Osteoblast (primary cell): ENCODE data around the gene THTPA. TPM values are rescaled to one million over a fixed set of nuclear protein-coding genes. Genes with fewer than 3 reads are reported as not detected.

Experiments
- DNase-seq: peaks from one replicate; pipeline ENCODE4 v3.0.0; 2011; ENCODE audit warnings: low spot score, mixed read lengths; ENCODE audit not compliant: insufficient read length; ENCODE audit errors: missing footprints
- H2AFZ ChIP-seq: 2 replicates; pipeline ENCODE4 v1.6.0; 2011; ENCODE audit warnings: mild to moderate bottlenecking, low read length
- H3K27ac ChIP-seq: 2 replicates; pipeline ENCODE4 v1.5.1; 2011; ENCODE audit warnings: mild to moderate bottlenecking, low read depth, low read length, moderate library complexity
- H3K27me3 ChIP-seq: 2 replicates; pipeline ENCODE4 v1.6.0; 2012; ENCODE audit warnings: mild to moderate bottlenecking, control low read depth, inconsistent platforms, low read length, moderate library complexity; ENCODE audit not compliant: insufficient read depth
- H3K36me3 ChIP-seq: 2 replicates; pipeline ENCODE4 v1.5.1; 2011; ENCODE audit warnings: mild to moderate bottlenecking, low read length, control low read depth, moderate library complexity; ENCODE audit not compliant: insufficient read depth
- H3K4me1 ChIP-seq: 2 replicates; pipeline ENCODE4 v1.5.1; 2011; ENCODE audit warnings: mild to moderate bottlenecking, low read length, control low read depth, moderate library complexity; ENCODE audit not compliant: insufficient read depth
- H3K4me2 ChIP-seq: 2 replicates; pipeline ENCODE4 v1.6.0; 2011; ENCODE audit warnings: mild to moderate bottlenecking, low read length; ENCODE audit not compliant: insufficient read depth
- H3K4me3 ChIP-seq: fragments of 200-600 bp; sonication (generic); 3 replicates; pipeline ENCODE4 v1.5.1; 2012; ENCODE audit warnings: mild to moderate bottlenecking, low read length, inconsistent platforms; ENCODE audit not compliant: insufficient read depth
- H3K79me2 ChIP-seq: 2 replicates; pipeline ENCODE4 v1.6.0; 2012; ENCODE audit warnings: mild to moderate bottlenecking, low read length, control low read depth, inconsistent platforms; ENCODE audit not compliant: insufficient read depth
- H3K9me3 ChIP-seq: 2 replicates; pipeline ENCODE4 v1.5.1; 2011; ENCODE audit warnings: low read depth, low read length, control low read depth
- H4K20me1 ChIP-seq: 2 replicates; pipeline ENCODE4 v1.6.0; 2012; ENCODE audit warnings: mild to moderate bottlenecking, low read length, control low read depth; ENCODE audit not compliant: insufficient read depth
- CTCF ChIP-seq: IDR thresholded peaks from 2 replicates; pipeline ENCODE4 v1.5.1; 2011; ENCODE audit warnings: mild to moderate bottlenecking, low read depth, low read length, moderate library complexity; ENCODE audit errors: extremely low read depth
- total RNA-seq: library from RNA; depleted of rRNA; stranded (reverse); fragments of >200 nt; gene quantifications from 2 replicates; pipeline ENCODE4 v1.2.3, GENCODE V29; 2012

The THTPA gene
- total RNA-seq, 1 donor, result 27.5 TPM

- Histone ChIP-seq H3K4me1 (peaks cover 12% of the 10 kb centered on the region), H3K9me3 (no peaks in the 10 kb centered on the region), H3K4me2 (no peak overlapping the region), H3K79me2 (no peaks in the 10 kb centered on the region), H2AFZ (no peak overlapping the region), H3K27ac (no peak overlapping the region), H3K36me3 (no peaks in the 10 kb centered on the region), H3K27me3 (peaks cover 3% of the 10 kb centered on the region), H3K4me3 (no peak overlapping the region), H4K20me1 (peaks cover 7% of the 10 kb centered on the region)
- TF ChIP-seq CTCF, result no peak
- DNase-seq, result peak; percentile 37
These were observed 9.6 kb downstream of the THTPA start for GRCh38 chr14:23565626-23566025.

- Histone ChIP-seq H3K27ac (no peak overlapping the region), H2AFZ (no peak overlapping the region), H3K27me3 (peaks cover 5% of the 10 kb centered on the region), H4K20me1 (peaks cover 7% of the 10 kb centered on the region), H3K4me3 (peak overlapping the region; percentile 78), H3K36me3 (no peaks in the 10 kb centered on the region), H3K4me2 (peak overlapping the region; percentile 92), H3K4me1 (peaks cover 12% of the 10 kb centered on the region), H3K9me3 (no peaks in the 10 kb centered on the region), H3K79me2 (no peaks in the 10 kb centered on the region)
- peak; percentile 35 for DNase-seq
- no peak for TF ChIP-seq CTCF
These were observed 10.2 kb downstream of the THTPA start for GRCh38 chr14:23566112-23566777.

- Histone ChIP-seq H4K20me1 (peaks cover 7% of the 10 kb centered on the region), H3K9me3 (no peaks in the 10 kb centered on the region), H3K79me2 (no peaks in the 10 kb centered on the region), H3K4me2 (peak overlapping the region; percentile 92), H2AFZ (peak overlapping the region; percentile 92), H3K27ac (no peak overlapping the region), H3K4me3 (peak overlapping the region; percentile 78), H3K36me3 (no peaks in the 10 kb centered on the region), H3K4me1 (peaks cover 12% of the 10 kb centered on the region), H3K27me3 (peaks cover 10% of the 10 kb centered on the region)
- TF ChIP-seq CTCF, result peak; percentile 36
- DNase-seq, result peak; percentile 93
These were observed 10.7 kb downstream of the THTPA start for GRCh38 chr14:23566778-23567185.

- Histone ChIP-seq H3K27ac (no peak within 1 kb of the TSS), H3K27me3 (peaks cover 17% of the 10 kb centered on the region), H3K4me2 (peak within 1 kb of the TSS; percentile 92), H2AFZ (peak within 1 kb of the TSS; percentile 92), H3K79me2 (no peaks in the 10 kb centered on the region), H3K4me3 (peak within 1 kb of the TSS; percentile 78), H3K4me1 (peaks cover 12% of the 10 kb centered on the region), H3K36me3 (no peaks in the 10 kb centered on the region), H4K20me1 (peaks cover 3% of the 10 kb centered on the region), H3K9me3 (no peaks in the 10 kb centered on the region)
- no peak for TF ChIP-seq CTCF
- DNase-seq, result peak; percentile 86
These were observed 11.3 kb downstream of the THTPA start, which contains the start of gene AP1G2 for GRCh38 chr14:23567186-23568020. Gene AP1G2 (minus strand): TSS chr14:23567791. CDS start chr14:23567314, 477 bp downstream.
